IPS-NIHi11 (cell line): Measurements from ENCODE around the gene PIEZO1.
A peak's percentile ranks its signal among the peaks of the same experiment; 100 is the strongest.

Source experiments
- DNase-seq: peaks from one replicate; pipeline ENCODE4 v3.0.0; 2012; ENCODE audit warnings: mixed read lengths, low spot score

Gene PIEZO1

GRCh38 chr16:88718178-88718577, 66.8 kb downstream of the PIEZO1 start:
- DNase-seq = no peak

DNA sequence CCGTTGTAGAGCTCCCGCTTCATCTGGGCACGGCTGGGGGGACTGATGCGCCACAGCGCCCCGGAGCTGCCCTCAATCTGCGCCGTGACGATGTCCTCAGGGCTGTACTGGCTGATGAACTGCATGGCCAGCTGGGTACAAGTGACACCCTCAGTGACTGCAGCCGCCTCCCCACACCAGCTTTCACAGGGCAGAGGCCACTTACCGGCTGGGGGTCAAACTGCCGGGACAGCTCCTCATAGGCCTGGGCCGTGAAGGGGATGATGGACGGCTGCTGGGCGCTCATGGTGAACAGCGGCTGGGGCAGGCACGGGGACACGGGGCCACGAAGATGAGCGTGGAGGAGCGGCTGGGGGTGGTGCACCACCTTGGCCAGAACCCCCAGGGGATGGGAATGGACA, 68.4 kb downstream of the PIEZO1 start:
- DNase-seq = no peak

DNA sequence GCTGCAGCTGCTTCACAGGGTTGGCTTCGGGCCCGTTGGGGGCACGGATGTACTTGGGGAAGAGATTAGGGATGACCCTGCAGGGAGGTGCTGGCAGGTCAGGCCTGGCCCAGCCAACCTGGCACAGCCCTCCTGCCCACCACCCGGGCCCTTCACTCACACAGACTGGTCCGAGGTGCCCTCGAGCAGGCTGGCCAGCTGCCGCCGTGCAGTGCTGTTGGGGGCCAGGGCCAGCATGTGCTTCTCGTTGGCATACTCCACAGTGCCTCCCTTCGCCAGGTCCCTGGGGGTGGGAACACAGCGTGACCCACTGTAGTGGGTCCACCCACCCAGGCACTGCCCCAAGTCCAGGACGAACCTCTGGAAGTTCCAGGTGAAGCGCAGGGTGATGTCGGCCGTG, 68.8 kb downstream of the PIEZO1 start:
- no peak for DNase-seq

- DNase-seq = no peak
Observed at GRCh38 chr16:88715312-88716190, 69.5 kb downstream of the PIEZO1 start.

- no peak for DNase-seq
Observed at GRCh38 chr16:88714420-88715302, 70.4 kb downstream of the PIEZO1 start.

GRCh38 chr16:88713568-88714419, 71.2 kb downstream of the PIEZO1 start:
- DNase-seq = no peak

DNA sequence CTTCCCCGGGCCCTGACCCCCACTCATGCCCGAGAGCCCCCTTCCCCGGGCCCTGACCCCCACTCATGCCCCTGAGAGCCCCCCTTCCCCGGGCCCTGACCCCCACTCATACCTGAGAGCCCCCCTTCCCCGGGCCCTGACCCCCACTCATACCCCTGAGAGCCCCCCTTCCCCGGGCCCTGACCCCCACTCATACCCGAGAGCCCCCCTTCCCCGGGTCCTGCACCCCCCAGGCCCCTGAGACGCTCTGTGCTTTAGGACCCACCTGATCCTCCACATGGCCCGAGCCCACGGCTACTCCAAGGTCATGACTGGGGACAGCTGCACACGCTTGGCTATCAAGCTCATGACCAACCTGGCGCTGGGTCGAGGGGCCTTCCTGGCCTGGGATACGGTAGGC, 72.0 kb downstream of the PIEZO1 start:
- no peak for DNase-seq

DNA sequence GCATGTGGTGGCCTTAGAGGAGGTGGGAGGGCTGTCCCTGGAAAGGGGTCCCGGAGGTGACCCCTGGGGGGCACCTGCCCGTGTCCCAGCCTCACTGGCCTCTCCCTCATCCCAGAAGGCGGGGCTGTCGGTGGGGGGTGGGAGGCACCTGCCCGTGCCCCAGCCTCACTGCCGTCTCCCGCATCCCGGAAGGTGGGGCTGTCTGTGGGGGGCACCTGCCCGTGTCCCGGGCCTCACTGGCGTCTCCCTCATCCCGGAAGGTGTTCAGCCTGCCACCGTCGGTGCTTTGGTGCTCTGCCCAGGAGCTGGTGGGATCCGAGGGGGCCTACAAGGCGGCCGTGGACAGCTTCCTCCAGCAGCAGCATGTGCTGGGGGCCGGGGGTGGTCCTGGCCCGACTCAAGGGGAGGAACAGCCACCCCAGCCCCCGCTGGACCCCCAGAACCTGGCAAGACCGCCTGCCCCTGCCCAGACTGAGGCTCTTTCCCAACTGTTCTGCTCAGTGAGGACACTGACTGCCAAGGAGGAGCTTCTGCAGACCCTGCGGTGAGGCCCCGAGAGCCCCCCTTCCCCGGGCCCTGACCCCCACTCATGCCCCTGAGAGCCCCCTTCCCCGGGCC, 72.5 kb downstream of the PIEZO1 start:
- no peak for DNase-seq

GRCh38 chr16:88711750-88712340, 73.2 kb downstream of the PIEZO1 start:
- DNase-seq = no peak

GRCh38 chr16:88710556-88710955, 74.5 kb downstream of the PIEZO1 start:
- DNase-seq = no peak

DNA sequence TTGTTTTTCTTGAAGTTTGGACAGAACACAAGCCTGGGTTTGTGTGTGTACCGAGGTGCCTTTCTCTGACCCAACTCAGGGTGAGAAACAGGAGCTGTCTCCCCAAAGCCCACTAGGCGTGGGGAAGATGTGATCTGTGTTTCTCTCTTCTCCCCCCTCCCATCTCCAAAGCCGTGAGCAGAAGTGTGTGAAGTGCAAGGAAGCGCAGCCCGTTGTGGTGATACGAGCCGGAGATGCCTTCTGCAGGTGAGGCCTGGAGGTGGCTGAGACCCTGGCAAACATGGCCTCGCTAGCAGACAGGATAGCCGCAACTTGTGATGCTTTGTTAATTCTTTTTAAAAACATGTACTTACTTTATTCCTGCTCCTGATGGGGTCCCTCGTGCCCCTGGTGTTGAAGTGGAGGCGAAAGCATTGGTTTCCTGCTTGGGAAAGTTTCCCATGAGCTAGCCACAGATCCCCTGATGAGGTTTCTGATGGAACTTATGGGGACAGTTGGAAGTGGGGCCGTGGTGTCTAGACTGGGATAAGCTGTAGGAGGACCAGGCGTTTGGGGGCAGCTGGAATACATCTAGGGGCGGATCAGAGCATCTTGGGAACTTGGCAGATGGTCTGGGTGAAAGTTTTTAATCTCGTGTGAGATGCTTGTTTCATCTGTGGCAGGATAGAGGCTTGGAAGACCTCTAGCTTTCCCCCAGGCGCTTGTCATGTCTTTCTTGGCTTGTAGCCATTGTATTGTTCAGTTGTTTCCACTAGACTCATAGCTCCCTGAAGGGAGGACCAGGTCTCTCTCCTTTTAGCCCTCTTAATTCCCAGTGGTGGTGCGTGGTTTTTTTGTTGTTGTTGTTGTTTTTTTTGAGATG, 77.8 kb downstream of the PIEZO1 start:
- DNase-seq = no peak

DNA sequence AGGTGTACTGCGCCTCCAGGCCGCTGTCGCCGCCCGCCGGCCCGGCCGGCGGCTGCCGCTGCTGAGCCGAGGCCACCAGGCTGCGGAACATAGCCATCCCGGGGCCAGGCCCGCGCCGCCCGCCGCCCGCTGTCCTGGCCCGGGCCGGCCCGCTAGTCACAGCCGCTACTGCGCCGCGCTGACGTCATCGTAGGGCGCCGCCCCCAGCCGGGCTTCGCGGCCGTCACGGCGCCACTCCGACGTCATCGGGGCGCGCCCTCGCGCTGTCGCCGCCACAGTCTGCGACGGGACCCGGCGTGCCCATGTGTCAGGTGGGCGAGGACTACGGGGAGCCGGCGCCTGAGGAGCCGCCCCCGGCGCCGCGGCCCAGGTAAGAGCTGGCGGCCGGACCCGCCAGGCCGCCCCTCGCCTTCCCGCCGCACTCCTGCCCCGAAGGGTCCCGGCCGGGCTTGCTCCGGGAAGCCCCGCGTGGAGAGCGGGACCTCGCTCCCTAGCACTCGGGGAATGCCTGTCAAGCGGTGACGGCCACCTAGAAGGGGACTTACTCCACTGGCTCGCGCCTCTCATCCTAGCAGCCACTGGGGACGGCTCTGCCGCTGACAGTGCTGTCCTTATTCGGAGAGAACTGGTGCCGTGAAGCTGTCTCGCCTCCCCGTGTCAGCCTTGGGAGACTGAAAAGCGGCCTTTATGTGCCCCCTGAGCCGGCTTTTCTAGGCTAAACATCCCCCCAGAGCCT, 78.6 kb downstream of the PIEZO1 start, which contains the start of the genes CTU2 and RNF166:
Gene CTU2 (plus strand): TSS at position 275 of the 736 bp plus-strand sequence. CDS start 28 bp downstream, at position 303.
Gene RNF166 (minus strand): TSS at position 180 of the 736 bp plus-strand sequence. CDS start 83 bp downstream, at position 97.
- peak; percentile 100 for DNase-seq

- peak; percentile 75 for DNase-seq
Observed at GRCh38 chr16:88705801-88706228, 79.2 kb downstream of the PIEZO1 start.

- no peak for DNase-seq
Observed at GRCh38 chr16:88705076-88705684, 79.8 kb downstream of the PIEZO1 start.

- no peak for DNase-seq
Observed at GRCh38 chr16:88703486-88704309, 81.3 kb downstream of the PIEZO1 start.

DNA sequence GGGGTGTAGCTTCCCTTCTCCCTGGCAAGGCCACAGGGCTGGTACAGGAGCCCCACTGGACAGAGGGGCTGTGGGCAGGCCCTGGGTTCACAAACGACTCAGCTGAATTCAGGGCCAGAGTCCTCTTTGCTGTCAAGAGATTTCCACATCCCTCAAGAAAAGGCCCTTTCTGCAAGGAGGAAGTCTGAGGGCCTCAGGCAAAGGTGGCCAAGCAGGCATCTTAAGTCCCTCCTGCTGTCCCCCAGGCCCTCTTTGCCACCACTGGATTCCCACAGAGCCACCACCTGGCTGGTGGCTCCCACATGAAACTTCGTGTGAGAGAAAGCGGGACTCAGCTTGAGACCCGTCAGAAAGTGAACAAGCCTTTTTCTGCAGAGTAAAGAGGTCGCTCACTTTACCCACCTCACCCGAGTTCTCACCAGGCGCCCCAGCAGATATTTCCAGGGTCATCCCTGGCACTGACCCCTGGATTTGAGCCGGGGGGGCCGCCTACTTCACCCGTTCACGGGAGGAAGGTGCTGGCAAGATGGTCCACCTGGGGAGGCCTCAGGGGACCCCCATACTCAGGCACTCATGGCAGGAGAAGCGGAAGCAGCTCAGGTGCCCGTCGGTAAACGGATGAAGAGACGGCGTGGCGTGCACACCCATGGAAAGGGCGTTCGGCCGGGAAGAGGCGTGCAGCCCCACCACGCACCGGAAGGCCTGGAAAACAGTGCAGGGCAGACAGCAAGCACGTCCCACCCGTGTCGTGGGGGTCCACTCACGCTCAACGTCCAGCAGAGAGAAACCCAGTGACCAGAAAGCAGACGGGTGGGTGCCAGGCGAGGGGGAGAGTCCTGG, 82.4 kb downstream of the PIEZO1 start:
- DNase-seq = no peak
